Heart right ventricle (tissue), 16 donors: Measurements from ENCODE around the gene HELB. TPM values are rescaled to one million over a fixed set of nuclear protein-coding genes. Genes with fewer than 3 reads are reported as not detected.

Experiments used
- ATAC-seq, 8 donors: fragments of 200-7000 bp; cut with Tn5 transposase; one replicate each; pipeline ENCODE4 v1.9.1; 2020; ENCODE audit warnings: mild to moderate bottlenecking in 8 of 8, moderate library complexity in 8 of 8, moderate number of reproducible peaks in 1 of 8
- DNase-seq, 2 donors: peaks; one replicate each; pipeline ENCODE4 v3.0.0-alpha.2; 2020
- H3K27ac ChIP-seq, 10 donors: fragments of 200-600 bp; sonication (generic) in 2 of 10; one replicate each; pipeline versions ENCODE4 v1.5.0 to v1.8.0; 2020 to 2022; ENCODE audit warnings: mild to moderate bottlenecking in 3 of 10
- H3K27me3 ChIP-seq, 7 donors: fragments of 200-600 bp; one replicate each; pipeline ENCODE4 v1.8.0; 2021 to 2022; ENCODE audit warnings: mild to moderate bottlenecking in 2 of 7
- H3K36me3 ChIP-seq, 9 donors: fragments of 200-600 bp; sonication (generic) in 1 of 9; one replicate each; pipeline versions ENCODE4 v1.5.0 to v1.8.0; 2020 to 2022; ENCODE audit warnings: mild to moderate bottlenecking in 2 of 9
- H3K4me1 ChIP-seq, 9 donors: fragments of 200-600 bp; sonication (generic) in 1 of 9; one replicate each; pipeline versions ENCODE4 v1.5.0 to v1.8.0; 2020 to 2022; ENCODE audit warnings: mild to moderate bottlenecking in 4 of 9
- H3K4me3 ChIP-seq, 10 donors: fragments of 200-600 bp; sonication (generic) in 2 of 10; one replicate each; pipeline versions ENCODE4 v1.5.0 to v1.8.0; 2020 to 2022; ENCODE audit warnings: mild to moderate bottlenecking in 7 of 10, moderate library complexity in 2 of 10
- H3K9me3 ChIP-seq, 11 donors: fragments of 200-600 bp in 10 of 11; sonication (generic) in 2 of 11; one replicate each; pipeline versions ENCODE4 v1.5.0 to v1.8.0; 2013 to 2022; ENCODE audit warnings: mild to moderate bottlenecking in 2 of 11, control low read depth in 1 of 11, moderate library complexity in 1 of 11
- WGBS, 2 donors: extraction: QIAGEN DNeasy Blood & Tissue Kit; methylation state at CpG; one replicate each; pipeline ENCODE4 v1.1.7; 2013; ENCODE audit warnings: inconsistent platforms in 1 of 2; 5-methylcytosine and 5-hydroxymethylcytosine counted together
- intact Hi-C, 10 donors: fragments of 100-400 bp; cut with DNase I; formaldehyde crosslinking; loops; one replicate each; pipeline versions ENCODE4 v1.11.1 to v1.14.2; 2022
- polyA plus RNA-seq, 2 donors: library from polyadenylated mRNA; stranded (reverse); fragments of 200-250 nt; gene quantifications; one replicate each; pipeline ENCODE4 v1.2.3, GENCODE V29; 2013
- total RNA-seq, 10 donors: library from RNA; stranded (reverse); fragmentation: NEBNext Ultra II Directional in 3 of 10; extraction: Animal tissue kit (Norgen Biotek cat#: 25700) in 3 of 10; gene quantifications; one replicate each; pipeline versions ENCODE4 v1.2.1 to v1.2.4, GENCODE V29; 2021 to 2023
- TF ChIP-seq, protein P1 (sequence below), 9 donors: fragments of 200-600 bp; sonication (generic) in 2 of 9; IDR thresholded peaks; one replicate each; pipeline versions ENCODE4 v1.5.0 to v1.8.0; 2021 to 2022; ENCODE audit warnings: antibody characterized with exemption in 9 of 9, mild to moderate bottlenecking in 5 of 9, moderate library complexity in 1 of 9
- donor health status: Arrhythmogenic right ventricular cardiomyopathy.
- donor health status: ischemic (EF 13 %, LVEDD 7.1; RV severe dilation, severe dysfunction).
- donor health status: healthy with polysubstance abuse.
- donor health status: DM: no; HTN: yes; CAD: no.
- donor health status: DM: no; HTN: no; CAD: no.
- donor health status: ischemic (EF 25% LVEDD 6.9; RV normal size, moderate dysfunction).
- donor health status: ischemic (EF 25% LVEDD 5.7; RV mildly dilated, moderate dysfunction).
- donor health status: healthy.
- donor health status: DM: yes; HTN: yes; CAD: no.
- donor health status: Ischemic cardiomyopathy.
- donor health status: ischemic (EF 35%, LVEDD 5.7; RV mildly dilated, moderate dysfunction).
- donor health status: nonischemic (EF 11% LVEDD 7.7; RV severe dilation, severe dysfunction).
- donor health status: DM: yes; HTN: yes; CAD: no.
- donor health status: PGD.
- donor health status: ischemic (EF 29% LVEDD 5.4; RV normal size, mild dysfunction).
- donor health status: nonischemic (EF 23%, LVEDD 6.1; RV moderate dilation, normal function).

The HELB gene
- total and polyA plus RNA-seq, 12 donors, result 0.16 to 3.6 (median 0.82) TPM

DNA sequence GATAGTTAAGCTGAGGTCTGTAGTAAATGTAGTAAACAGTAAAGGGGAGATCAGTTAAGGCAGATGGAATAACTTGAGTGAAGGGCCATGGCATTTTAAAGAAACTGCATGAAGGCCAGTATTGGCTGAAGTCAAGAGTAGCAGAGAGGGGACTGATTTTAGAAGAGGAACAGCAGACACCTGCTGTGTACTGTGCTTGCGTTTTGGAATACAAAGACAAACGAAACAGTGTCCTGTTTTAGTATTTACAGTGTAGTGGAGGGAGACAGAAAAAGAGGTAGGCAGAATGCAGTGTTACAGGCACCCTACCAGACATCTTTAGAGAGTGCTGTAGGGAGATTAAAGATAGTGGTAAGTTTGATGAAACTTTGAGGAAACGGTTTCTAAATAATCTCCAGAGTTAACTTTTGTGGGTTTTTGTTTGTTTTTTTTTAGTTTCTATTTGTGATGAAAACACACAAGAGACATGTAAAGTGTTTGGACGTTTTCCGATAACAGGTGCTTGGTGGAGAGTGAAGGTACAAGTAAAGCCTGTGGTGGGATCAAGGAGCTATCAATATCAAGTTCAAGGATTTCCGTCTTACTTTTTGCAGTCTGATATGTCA lies 2.1 kb downstream of the HELB start:
- ATAC-seq, result no peak
- Histone ChIP-seq H3K27ac (peak overlapping the region in 1 of 10 donors; percentile 91), H3K4me1 (peaks cover 0 to 40% (median 14%) of the 10 kb centered on the region in 9 donors), H3K27me3 (no peaks in the 10 kb centered on the region), H3K9me3 (no peaks in the 10 kb centered on the region), H3K4me3 (peak overlapping the region in 1 of 10 donors; percentile 79), H3K36me3 (peaks cover 0 to 42% (median 0%) of the 10 kb centered on the region in 9 donors)
- DNase-seq, result no peak
- intact Hi-C loops, result loop anchor here in 4 of 10 donors (5.0 to 10.0 kb wide), 3 partner anchors 140 to 172 kb away; partner anchors contain the start of genes TMBIM4 (in 2 of the 4) and LLPH (in 1 of the 4)
- TF ChIP-seq, protein P1, sequence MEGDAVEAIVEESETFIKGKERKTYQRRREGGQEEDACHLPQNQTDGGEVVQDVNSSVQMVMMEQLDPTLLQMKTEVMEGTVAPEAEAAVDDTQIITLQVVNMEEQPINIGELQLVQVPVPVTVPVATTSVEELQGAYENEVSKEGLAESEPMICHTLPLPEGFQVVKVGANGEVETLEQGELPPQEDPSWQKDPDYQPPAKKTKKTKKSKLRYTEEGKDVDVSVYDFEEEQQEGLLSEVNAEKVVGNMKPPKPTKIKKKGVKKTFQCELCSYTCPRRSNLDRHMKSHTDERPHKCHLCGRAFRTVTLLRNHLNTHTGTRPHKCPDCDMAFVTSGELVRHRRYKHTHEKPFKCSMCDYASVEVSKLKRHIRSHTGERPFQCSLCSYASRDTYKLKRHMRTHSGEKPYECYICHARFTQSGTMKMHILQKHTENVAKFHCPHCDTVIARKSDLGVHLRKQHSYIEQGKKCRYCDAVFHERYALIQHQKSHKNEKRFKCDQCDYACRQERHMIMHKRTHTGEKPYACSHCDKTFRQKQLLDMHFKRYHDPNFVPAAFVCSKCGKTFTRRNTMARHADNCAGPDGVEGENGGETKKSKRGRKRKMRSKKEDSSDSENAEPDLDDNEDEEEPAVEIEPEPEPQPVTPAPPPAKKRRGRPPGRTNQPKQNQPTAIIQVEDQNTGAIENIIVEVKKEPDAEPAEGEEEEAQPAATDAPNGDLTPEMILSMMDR (IDR thresholded peaks at IDR 0.05), result no peak
- WGBS, 2 donors, result 71 to 72% methylated on average over 6 of the region's 6 CpGs

DNA sequence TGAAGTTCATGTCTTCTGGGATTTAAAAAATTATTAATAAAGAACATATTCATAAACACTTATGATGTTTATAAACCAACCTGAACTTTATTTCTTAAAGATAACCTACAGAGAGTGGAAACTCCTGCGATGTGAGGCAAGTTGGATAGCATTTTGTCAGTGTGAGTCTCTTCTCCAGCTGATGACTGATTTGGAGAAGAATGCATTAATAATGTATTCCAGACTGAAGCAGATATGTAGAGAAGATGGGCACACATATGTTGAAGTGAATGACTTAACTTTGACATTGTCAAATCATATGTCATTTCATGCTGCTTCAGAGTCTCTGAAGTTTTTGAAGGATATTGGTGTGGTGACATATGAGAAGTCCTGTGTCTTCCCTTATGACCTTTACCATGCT lies 7.3 kb downstream of the HELB start:
- TF ChIP-seq, protein P1 (IDR thresholded peaks at IDR 0.05), result no peak
- WGBS, 2 donors, result 94 to 97% methylated on average over 1 of the region's 1 CpG
- Histone ChIP-seq H3K4me3 (no peak overlapping the region), H3K9me3 (no peaks in the 10 kb centered on the region), H3K36me3 (peaks cover 0 to 66% (median 0%) of the 10 kb centered on the region in 9 donors), H3K4me1 (peaks cover 0 to 22% (median 0%) of the 10 kb centered on the region in 9 donors), H3K27me3 (no peaks in the 10 kb centered on the region), H3K27ac (no peak overlapping the region)
- no peak for ATAC-seq
- intact Hi-C loops, result loop anchor here in 3 of 10 donors (10.0 kb wide), 2 partner anchors 145 to 165 kb away; partner anchors contain the start of gene TMBIM4 (in 2 of the 3)
- DNase-seq, result no peak

DNA sequence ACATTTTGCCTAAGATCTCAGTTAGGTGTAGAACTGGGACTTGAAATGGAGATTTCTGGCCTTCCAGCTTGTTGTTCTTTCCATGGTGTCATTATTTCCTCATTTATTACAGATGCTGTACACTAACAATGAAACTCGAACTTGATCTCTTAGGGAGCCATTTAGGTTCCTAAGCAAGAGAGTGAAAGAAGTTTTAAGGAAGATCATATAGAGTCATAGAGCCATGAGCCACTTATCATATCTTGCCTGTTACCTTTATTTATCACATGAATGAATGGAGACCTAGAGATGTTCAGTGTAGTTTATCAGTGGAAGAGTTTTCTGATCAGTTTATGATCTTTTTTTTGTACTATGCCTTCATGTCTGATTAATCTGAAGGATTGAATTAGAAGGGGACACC lies 9.9 kb downstream of the HELB start:
- Histone ChIP-seq H3K27me3 (no peaks in the 10 kb centered on the region), H3K4me3 (no peak overlapping the region), H3K9me3 (no peaks in the 10 kb centered on the region), H3K36me3 (peaks cover 0 to 59% (median 0%) of the 10 kb centered on the region in 9 donors), H3K4me1 (peaks cover 0 to 8% (median 0%) of the 10 kb centered on the region in 9 donors), H3K27ac (no peak overlapping the region)
- WGBS, 2 donors, result 73% methylated on average over 1 of the region's 1 CpG
- no peak for ATAC-seq
- DNase-seq, result no peak
- intact Hi-C loops, result no loop called here
- TF ChIP-seq, protein P1 (IDR thresholded peaks at IDR 0.05), result no peak

DNA sequence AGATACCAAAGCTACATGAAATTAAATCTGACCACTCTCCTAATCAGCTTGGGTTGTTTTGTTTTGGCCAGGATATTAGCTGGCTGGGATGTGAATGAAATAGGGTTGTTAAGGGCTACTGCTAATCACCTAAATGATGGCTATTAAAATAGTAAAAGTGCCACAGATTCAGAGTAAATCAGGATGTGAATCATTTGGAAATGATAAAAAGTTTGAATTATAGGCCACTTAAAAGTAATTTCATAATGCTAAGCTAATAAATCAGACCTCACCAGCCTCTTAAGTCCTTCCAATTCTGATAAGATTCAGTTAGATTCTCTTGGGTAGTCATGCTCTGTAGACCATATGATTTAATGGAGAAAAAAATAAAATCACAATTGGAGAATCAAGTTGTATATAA lies 12.0 kb downstream of the HELB start:
- Histone ChIP-seq H3K4me1 (peaks cover 0 to 8% (median 0%) of the 10 kb centered on the region in 9 donors), H3K9me3 (no peaks in the 10 kb centered on the region), H3K4me3 (no peak overlapping the region), H3K27me3 (no peaks in the 10 kb centered on the region), H3K36me3 (peaks cover 0 to 61% (median 3%) of the 10 kb centered on the region in 9 donors), H3K27ac (no peak overlapping the region)
- DNase-seq (no peak), ATAC-seq (no peak)
- intact Hi-C loops, result no loop called here
- TF ChIP-seq, protein P1 (IDR thresholded peaks at IDR 0.05), result no peak
